GM19324 (cell line): ENCODE results near the gene FAM120B.

Experiments
- ATAC-seq: cut with Tn5 transposase; IDR thresholded peaks from one replicate; pipeline ENCODE4 v1.9.1; 2021; ENCODE audit warnings: mild to moderate bottlenecking, moderate library complexity; ENCODE audit not compliant: unreplicated experiment, low FRiP score

FAM120B gene

GRCh38 chr6:170410241-170410640, 103.7 kb downstream of the FAM120B start:
- ATAC-seq, result no peak

DNA sequence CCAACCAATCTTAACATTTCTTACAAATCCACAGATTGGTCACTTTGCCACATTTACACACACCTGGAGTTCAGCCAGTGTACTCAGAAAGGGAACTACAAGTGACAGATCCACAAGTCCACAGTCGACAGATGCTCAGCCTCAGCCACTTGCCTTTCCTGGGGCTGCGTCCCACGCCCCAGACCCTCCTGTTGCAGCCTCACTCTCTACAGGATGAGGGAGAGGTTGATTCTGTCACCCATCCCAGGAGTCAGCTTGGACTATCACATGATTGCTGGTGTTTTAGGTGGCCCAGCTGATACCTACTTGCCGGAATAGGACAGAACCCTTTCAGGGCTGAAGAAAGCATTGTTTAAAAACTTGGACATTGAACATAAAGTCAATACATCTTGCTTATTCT, 108.8 kb downstream of the FAM120B start:
- no peak for ATAC-seq

DNA sequence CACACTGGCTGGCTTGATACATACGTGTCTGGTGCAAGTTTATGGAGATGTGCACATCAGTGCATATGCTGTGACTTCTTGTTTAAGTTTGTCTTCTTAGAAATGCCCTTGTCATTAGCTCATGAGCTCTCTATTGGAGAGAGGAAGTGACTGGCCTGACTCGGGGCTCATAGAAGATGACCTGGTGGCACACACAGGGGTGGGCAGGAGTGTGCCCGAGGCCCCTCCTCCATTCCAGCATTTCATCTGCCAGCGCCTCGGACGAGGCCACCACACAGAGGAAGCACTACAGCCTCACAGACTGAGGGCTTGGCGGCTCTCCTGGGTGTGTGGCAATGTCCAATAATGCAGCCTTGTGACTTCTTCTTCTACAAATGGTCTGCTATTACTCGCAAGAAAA, 109.7 kb downstream of the FAM120B start:
- ATAC-seq, result no peak

DNA sequence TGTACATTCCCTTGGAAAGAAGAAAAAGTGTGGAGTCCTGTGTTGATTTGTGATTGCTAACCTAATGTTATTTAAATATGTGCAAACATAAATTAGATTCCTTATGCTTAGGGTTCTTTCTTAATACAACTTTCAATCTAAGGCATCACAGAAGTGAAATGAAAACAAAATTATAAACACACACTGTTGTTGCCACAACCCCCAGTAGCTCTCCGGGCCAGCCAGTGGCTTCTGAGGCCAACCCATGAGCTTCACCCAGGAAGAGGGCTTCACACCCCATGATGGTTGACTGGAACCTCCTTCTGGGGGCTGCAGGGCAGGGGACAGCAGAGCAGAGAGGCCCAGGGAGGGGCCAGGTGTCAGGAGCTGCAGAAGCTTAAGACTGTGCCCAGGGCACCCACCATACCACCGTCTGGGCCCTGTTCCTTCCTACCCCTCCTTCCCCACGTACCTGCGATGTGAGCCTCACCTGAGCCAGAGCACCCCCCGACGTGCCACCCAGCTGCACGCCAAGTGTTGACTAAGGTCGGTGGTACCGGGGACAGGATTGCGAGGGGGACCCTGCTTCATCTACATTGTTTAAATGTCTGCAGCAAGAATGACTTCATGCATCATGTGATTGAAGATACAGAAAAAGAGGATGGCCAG, 110.5 kb downstream of the FAM120B start:
- ATAC-seq, result no peak

GRCh38 chr6:170417881-170418280, 111.3 kb downstream of the FAM120B start:
- ATAC-seq, result no peak

DNA sequence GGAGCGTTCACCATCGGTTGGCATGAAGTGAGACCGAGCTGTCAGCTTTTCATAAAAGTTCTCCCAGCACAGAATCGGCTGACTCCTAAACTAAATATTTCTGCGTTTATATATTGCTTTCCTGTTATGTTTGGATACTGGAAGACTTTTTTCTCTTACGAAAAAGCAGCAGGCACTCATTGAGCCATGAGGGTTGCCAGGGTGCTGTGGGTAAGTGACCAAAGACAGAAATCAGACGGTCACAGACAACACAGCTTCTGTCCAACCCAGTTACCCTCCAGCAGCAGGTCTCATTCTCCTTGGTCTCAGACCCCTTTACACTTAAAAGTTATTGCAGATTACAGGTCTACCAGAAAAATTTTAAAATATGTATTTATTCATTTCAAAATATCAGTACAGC, 113.7 kb downstream of the FAM120B start:
- no peak for ATAC-seq

DNA sequence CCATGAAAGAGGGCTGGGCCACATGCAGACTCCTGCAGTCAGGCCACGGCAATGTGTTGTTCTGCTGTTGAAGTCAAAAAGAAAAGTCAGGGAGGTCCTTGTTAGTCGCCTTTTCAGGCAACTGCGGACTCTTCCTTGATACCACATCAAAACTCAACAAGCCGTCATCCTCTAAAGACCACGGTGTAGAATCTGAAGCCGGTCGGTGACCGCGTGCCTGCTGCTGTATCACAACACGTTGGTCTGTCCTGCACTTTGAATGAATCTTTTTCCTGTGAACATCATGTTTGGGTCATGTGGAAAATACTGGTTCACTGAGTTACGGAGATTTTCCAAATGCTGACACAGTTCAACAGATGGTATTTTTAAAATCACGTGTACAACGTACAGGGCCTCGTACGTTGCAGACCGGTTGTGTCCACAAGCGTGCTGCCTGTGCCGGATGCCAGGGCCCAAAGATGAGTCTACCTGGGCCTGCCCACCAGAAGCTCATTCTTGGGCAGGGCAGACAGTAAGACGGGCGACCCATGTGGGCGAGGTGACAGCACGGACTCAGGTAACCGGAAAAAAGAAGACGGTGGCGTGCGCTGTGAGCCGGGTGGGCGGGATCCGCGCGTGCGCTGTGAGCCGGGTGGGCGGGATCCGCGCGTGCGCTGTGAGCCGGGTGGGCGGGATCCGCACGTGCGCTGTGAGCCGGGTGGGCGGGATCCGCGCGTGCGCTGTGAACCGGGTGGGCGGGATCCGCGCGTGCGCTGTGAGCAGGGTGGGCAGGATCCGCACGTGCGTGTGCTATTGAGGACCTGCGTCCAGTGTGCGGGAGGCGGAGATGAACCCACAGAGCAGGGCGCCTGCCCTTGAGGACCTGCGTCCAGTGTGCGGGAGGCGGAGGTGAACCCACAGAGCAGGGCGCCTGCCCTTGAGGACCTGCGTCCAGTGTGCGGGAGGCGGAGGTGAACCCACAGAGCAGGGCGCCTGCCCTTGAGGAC, 114.5 kb downstream of the FAM120B start:
- no peak for ATAC-seq

- no peak for ATAC-seq
Measured at GRCh38 chr6:170421921-170422320, 115.4 kb downstream of the FAM120B start.

DNA sequence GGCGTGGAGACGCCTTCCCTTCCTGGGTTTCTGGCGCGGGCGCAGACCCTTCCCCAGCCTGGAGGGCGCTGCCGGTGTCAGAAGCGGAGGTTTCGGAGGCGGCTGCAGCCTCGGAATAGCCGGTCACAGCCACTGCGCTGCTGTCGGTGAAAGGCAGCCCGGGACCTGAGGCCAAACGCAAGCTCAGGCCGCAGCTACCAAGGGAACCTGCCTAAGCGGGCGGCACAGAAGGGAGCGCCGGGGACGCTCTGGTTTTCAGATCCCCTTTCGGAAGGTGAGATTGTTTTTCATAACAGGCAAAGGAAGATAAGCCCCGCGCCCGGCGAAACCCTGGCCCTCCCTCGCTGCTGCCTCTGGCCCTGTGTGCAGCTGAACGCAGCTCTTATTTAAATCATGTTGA, 116.5 kb downstream of the FAM120B start:
- no peak for ATAC-seq

DNA sequence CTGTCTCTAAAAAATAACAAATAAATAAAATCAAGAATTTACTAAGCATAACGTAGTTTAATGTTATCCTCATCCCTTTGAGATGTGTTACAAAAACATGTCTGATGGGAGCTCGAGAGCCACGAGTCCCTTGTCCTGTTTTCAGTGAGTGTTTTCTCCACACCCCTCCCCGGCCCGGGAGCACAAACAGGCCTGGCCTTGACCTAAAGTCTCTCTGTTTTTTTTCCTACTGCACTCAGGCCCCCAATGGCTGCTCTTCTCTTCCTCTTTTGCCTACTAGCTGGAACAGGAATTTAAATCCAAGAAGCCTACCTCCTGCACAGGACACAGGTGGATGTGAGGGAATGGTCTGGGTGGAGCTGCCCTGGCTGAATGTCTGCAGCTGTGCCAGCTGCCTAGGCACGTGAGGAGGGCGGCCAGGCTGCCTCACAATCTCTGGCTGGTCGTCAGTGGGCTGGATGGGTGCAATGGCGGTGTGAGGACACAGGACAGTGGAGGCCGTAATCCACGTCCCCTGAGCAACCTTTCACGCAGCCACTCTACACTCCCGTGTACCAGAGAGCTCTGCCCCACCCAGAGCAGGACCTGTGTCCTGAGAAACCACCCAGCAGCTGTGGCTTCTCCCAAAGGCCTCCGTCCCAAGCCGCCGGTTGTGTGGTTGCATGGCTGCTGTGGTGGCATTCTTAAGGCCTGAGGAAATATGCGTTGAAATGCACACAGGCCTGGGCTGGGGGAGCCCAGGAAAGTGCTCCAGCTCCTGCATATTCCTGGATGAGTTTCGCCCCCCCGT, 117.5 kb downstream of the FAM120B start:
- ATAC-seq, result no peak

- ATAC-seq, result no peak
Measured at GRCh38 chr6:170424604-170425126, 118.1 kb downstream of the FAM120B start.

- ATAC-seq, result no peak
Measured at GRCh38 chr6:170429450-170429849, 122.9 kb downstream of the FAM120B start.

DNA sequence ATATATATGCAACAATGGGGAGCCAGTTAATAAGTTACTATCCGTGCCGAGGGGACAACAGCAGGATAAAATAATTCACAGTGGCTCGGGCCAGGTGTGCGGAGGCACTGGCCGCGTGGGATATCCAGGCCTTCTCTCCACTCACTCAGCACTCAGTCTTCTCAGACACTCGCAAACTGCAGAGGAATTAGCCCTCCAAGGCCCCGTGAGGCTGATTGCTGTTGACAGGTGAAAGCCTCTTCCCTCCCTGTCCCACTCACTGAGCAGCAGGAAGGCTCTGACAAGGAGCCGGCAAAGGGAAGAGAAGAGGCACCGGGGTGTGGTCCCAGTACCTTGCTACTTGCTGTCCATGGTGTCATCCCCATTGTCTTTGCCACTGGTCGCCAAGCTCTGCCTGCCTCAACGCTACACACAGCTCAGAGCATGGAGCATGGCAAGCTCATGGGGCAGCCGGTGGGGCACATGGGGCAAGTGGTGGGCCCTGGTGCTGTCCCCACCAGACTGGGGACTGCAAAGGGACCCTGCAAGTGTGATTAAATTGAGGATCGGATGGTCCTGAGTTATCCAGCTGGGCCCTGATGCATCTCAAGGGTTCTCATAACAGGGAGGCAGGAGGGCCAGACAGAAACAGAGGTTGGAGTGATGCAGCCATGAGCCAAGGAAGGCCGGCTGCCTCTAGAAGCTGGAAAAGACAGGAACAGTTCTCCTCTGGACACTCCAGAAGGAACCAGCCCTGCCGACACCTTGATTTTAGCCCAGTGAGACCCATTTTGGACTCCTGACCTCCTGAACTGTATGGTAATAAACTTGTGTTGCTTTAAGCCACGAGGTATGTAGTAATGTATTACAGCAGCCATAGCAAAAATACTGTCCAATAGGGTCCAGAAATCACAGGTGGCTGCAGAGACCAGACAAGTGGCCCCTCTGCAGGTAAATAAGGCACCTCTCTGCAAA, 126.9 kb downstream of the FAM120B start:
- no peak for ATAC-seq

DNA sequence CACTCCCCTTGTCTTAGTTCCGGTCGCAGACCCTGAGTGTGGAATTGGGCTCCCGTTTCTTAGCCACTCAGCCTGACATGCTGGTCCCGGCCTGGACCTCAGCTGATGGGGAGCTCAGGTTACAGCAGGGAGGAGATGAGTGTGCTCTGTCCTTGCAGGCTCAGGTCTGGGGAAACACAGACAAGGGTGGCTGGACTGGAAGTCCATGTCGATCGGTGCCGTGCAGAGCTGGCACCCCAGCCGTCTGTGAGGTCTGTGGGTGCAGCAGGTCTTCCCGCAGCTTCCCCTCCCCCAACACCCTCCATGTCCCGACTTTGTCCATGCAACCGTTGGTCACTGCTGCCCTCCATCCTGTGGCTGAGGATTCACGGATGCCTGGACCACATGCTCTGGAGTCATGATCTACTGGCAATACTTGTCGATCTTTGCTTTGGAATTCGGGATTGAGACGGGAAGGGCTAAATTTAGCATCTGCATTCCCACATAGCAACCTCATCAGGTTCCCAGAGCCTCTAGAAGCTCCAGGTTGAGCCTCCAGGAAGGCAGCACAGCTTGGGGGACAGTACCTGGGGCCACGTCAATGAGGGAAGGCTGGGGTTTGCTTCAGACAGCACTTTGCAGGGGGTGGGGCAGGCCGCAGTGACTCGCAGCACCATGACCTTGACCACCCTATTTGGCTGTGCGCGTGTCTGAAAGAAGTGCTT, 127.7 kb downstream of the FAM120B start:
- no peak for ATAC-seq

GRCh38 chr6:170434821-170435155, 128.2 kb downstream of the FAM120B start:
- ATAC-seq, result no peak

DNA sequence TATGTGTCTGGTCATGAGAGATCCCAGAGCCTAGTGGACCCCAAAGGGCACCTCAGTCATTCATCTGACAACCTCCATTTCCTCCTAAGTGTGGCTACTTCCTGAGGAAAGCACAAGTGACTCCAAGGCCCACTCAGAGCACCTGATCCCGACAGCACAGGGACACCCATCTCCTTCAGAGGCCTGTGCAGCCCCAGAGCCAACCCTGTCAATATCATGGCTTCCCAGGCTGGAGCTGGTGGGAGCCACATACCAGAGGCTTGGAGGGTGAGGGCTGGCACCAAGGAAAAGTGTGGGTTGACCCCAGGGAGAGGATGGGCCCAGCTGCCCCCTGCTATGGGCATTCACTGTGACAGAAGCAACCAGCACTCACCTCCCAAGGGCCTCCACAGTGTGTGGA, 129.2 kb downstream of the FAM120B start:
- no peak for ATAC-seq

GRCh38 chr6:170436209-170436809, 129.8 kb downstream of the FAM120B start:
- no peak for ATAC-seq

DNA sequence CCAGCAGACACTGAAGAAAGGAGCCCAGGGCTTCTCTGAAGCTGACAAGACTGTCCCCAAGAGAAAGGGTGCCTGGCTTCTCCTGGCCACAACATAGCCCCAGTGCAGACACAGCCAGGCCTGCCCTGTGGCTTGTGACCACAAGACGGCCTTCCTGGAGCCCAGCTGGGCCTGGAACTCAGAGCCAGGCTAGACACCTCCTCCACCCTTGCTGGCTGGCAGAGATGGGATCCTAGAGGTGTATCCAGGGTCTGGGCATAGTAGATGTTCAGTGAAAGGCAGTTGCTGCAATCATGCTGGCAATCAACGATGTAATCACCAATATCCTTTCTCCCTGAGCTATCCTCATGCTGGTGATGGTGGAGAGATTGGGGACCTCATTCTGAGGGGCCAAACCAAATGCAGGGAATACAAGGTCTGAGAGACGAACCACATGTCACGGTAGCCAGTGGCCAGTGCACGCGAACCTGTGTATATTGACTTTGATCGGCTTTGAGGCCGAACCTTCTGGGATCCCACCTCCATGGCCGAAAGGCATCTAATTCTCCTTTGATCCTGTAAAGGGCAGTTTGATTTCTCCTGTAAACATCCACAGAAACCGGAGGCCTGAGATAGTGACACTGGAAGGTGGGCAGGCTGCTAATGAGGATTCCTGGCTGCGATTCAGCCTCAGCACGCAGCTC, 131.3 kb downstream of the FAM120B start:
- no peak for ATAC-seq
